ENCODE measurements around the gene KLHDC3. TPM values are rescaled to one million over a fixed set of nuclear protein-coding genes. Genes with fewer than 3 reads are reported as not detected.
A peak's percentile ranks its signal among the peaks of the same experiment; 100 is the strongest.

Gene KLHDC3
- total and polyA plus RNA-seq, 2 of the 13 experiments (the other 11 are each of a cell fraction or from before 2014, with no cell fraction given) = 78.3 to 91.5 TPM

DNA sequence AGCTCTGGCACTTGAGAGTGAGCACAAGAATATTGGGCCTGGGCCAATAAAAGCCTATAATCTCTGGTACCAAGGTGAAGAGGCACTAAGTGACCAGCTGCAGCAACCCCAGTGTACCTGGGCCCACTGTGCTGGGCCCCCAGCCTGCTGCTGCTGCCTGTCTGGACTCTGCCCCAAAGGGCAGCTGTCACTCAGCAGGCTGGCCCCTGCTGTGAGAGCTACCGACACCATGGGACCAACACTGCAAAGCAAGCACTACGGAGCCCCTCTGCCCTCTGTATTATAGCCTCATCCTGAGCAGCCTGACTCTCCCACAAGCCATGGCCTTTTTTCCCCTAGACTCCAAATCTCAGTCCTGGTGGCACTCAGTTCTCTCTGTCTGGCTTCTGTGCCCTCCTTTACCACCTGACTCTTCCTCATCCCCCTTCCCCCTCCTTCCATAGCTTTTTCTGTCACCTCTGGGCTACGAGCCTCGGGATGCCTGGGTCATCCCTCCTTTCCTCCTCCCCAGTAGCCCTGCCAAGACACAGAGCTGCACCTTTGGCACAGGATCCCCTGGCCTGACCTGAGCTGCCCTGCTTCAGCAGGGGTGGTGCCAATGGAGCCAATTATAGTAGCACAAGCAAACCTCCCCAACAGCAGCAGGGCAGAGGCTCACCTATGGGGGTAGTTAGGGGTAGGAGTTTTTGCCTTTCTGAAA, 21.6 kb downstream of the KLHDC3 start (continued):
- TF ChIP-seq MEIS2 (CRISPR knock-in tag; IDR thresholded peaks at IDR 0.05) (peak; percentile 91), ZMYM3 (CRISPR knock-in tag; IDR thresholded peaks at IDR 0.05) (peak; percentile 60; the same call in 1 of the 2 replicates), KDM3A (CRISPR knock-in tag; IDR thresholded peaks at IDR 0.05; ENCODE audit: low read depth) (no peak), ZNF83 (CRISPR knock-in tag; IDR thresholded peaks at IDR 0.05; ENCODE audit: borderline replicate concordance) (no peak), AGO1 (IDR thresholded peaks at IDR 0.05; ENCODE audit: low read depth, low read length, poor library complexity, severe bottlenecking) (no peak), KMT2B (CRISPR knock-in tag; IDR thresholded peaks at IDR 0.05) (no peak), POLR2G (IDR thresholded peaks at IDR 0.05; ENCODE audit: low read depth, low read length) (peak; percentile 47; the same call in 1 of the 2 replicates), NCOA2 (CRISPR knock-in tag; IDR thresholded peaks at IDR 0.05) (no peak), ATM (IDR thresholded peaks at IDR 0.05; ENCODE audit: borderline replicate concordance) (no peak), CBX1 (IDR thresholded peaks at IDR 0.05; ENCODE audit: low read depth) (no peak), JDP2 (CRISPR knock-in tag; IDR thresholded peaks at IDR 0.05; ENCODE audit: borderline replicate concordance) (no peak), NONO (IDR thresholded peaks at IDR 0.05) (no peak), NONO (CRISPR knock-in tag; conservative IDR thresholded peaks at IDR 0.05) (peak; percentile 38; the same call in 1 of the 2 replicates), EED (CRISPR knock-in tag; IDR thresholded peaks at IDR 0.05) (no peak), NFATC3 (CRISPR knock-in tag; IDR thresholded peaks at IDR 0.05) (no peak), GFI1 (CRISPR knock-in tag; IDR thresholded peaks at IDR 0.05; ENCODE audit: borderline replicate concordance) (no peak), ZFY (CRISPR knock-in tag; IDR thresholded peaks at IDR 0.05) (0 out of 2 replicates have a peak, but pooled peaks have one; percentile 14), ZFP90 (CRISPR knock-in tag; IDR thresholded peaks at IDR 0.05; ENCODE audit: borderline replicate concordance) (no peak), KDM5B (CRISPR knock-in tag; IDR thresholded peaks at IDR 0.05; ENCODE audit: borderline replicate concordance) (0 out of 2 replicates have a peak, but pooled peaks have one; percentile 10), DNMT1 (CRISPR knock-in tag; IDR thresholded peaks at IDR 0.05) (no peak), ZNF772 (CRISPR knock-in tag; IDR thresholded peaks at IDR 0.05) (no peak), POLR2A (IDR thresholded peaks at IDR 0.05; ENCODE audit: insufficient read depth in 1 of 2, low read depth in 2 of 2, low read length in 2 of 2) (peak in 1 of 2 experiments; percentile 16; a peak in 1 of 4 replicates)
- TF ChIP-seq, protein P1, sequence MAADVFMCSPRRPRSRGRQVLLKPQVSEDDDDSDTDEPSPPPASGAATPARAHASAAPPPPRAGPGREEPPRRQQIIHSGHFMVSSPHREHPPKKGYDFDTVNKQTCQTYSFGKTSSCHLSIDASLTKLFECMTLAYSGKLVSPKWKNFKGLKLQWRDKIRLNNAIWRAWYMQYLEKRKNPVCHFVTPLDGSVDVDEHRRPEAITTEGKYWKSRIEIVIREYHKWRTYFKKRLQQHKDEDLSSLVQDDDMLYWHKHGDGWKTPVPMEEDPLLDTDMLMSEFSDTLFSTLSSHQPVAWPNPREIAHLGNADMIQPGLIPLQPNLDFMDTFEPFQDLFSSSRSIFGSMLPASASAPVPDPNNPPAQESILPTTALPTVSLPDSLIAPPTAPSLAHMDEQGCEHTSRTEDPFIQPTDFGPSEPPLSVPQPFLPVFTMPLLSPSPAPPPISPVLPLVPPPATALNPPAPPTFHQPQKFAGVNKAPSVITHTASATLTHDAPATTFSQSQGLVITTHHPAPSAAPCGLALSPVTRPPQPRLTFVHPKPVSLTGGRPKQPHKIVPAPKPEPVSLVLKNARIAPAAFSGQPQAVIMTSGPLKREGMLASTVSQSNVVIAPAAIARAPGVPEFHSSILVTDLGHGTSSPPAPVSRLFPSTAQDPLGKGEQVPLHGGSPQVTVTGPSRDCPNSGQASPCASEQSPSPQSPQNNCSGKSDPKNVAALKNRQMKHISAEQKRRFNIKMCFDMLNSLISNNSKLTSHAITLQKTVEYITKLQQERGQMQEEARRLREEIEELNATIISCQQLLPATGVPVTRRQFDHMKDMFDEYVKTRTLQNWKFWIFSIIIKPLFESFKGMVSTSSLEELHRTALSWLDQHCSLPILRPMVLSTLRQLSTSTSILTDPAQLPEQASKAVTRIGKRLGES (CRISPR knock-in tag; IDR thresholded peaks at IDR 0.05; ENCODE audit: borderline replicate concordance) = no peak
- TF ChIP-seq, protein P2, sequence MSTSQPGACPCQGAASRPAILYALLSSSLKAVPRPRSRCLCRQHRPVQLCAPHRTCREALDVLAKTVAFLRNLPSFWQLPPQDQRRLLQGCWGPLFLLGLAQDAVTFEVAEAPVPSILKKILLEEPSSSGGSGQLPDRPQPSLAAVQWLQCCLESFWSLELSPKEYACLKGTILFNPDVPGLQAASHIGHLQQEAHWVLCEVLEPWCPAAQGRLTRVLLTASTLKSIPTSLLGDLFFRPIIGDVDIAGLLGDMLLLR (CRISPR knock-in tag; IDR thresholded peaks at IDR 0.05) = no peak
- TF ChIP-seq, protein P3, sequence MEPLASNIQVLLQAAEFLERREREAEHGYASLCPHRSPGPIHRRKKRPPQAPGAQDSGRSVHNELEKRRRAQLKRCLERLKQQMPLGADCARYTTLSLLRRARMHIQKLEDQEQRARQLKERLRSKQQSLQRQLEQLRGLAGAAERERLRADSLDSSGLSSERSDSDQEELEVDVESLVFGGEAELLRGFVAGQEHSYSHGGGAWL (CRISPR knock-in tag; IDR thresholded peaks at IDR 0.05) = no peak
- TF ChIP-seq, protein P4, sequence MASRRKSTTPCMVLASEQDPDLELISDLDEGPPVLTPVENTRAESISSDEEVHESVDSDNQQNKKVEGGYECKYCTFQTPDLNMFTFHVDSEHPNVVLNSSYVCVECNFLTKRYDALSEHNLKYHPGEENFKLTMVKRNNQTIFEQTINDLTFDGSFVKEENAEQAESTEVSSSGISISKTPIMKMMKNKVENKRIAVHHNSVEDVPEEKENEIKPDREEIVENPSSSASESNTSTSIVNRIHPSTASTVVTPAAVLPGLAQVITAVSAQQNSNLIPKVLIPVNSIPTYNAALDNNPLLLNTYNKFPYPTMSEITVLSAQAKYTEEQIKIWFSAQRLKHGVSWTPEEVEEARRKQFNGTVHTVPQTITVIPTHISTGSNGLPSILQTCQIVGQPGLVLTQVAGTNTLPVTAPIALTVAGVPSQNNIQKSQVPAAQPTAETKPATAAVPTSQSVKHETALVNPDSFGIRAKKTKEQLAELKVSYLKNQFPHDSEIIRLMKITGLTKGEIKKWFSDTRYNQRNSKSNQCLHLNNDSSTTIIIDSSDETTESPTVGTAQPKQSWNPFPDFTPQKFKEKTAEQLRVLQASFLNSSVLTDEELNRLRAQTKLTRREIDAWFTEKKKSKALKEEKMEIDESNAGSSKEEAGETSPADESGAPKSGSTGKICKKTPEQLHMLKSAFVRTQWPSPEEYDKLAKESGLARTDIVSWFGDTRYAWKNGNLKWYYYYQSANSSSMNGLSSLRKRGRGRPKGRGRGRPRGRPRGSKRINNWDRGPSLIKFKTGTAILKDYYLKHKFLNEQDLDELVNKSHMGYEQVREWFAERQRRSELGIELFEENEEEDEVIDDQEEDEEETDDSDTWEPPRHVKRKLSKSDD (CRISPR knock-in tag; IDR thresholded peaks at IDR 0.05; ENCODE audit: low read depth) = no peak
